HepG2 (cell line): ENCODE results near the gene FAM120C. TPM values are rescaled to one million over a fixed set of nuclear protein-coding genes. Genes with fewer than 3 reads are reported as not detected.

ENCODE experiments used
- ATAC-seq: fragments of 200-7000 bp; cut with Tn5 transposase; 3 replicates; pipeline ENCODE4 v1.9.1; 2020; ENCODE audit warnings: mild to moderate bottlenecking, moderate library complexity
- Bru-seq: library from RNA; stranded (reverse); fragments of 400-500 nt; gene quantifications from one replicate; lab custom pipeline; 2021; lab: Mats Ljungman, UMichigan
- BruChase-seq, 2 experiments: library from RNA; stranded (reverse); fragments of 400-500 nt; gene quantifications; one replicate each; lab custom pipeline; 2021; lab: Mats Ljungman, UMichigan
- BruUV-seq: library from RNA; stranded (reverse); fragments of 400-500 nt; replicated peaks from 2 replicates; lab custom pipeline; 2021; lab: Mats Ljungman, UMichigan
- CTCF ChIA-PET: fragments of 300-600 bp; formaldehyde crosslinking; extraction: SDS; loops from one replicate; lab custom pipeline; 2021; ENCODE audit warnings: low total read pairs, inconsistent platforms, low intra/inter-chr PET ratio; lab: Yijun Ruan, JAX
- POLR2A ChIA-PET: fragments of 350-600 bp; sonication (Branson Sonifier 250); formaldehyde crosslinking; loops from one replicate; lab custom pipeline; 2020; ENCODE audit warnings: antibody characterized with exemption, inconsistent platforms; lab: Yijun Ruan, JAX
- DNase-seq: peaks from one replicate; pipeline ENCODE4 v3.0.0-alpha.2; 2015; ENCODE audit warnings: low spot score
- FAIRE-seq: peaks from 3 replicates; lab custom pipeline; 2011; peaks lifted over from hg19 to GRCh38; lab: Jason Lieb, UNC
- H2AFZ ChIP-seq: one replicate; pipeline ENCODE4 v1.6.1; 2011; ENCODE audit warnings: low read length, inconsistent platforms
- H3K27ac ChIP-seq: fragments of 300-600 bp; 3 replicates; pipeline ENCODE4 v1.8.0; 2011; ENCODE audit warnings: mixed run types, mild to moderate bottlenecking, mixed read lengths, low read length, inconsistent platforms; ENCODE audit not compliant: insufficient read depth; ENCODE audit errors: extremely low read length
- H3K27me3 ChIP-seq, 2 experiments: fragments of 200-600 bp in 1 of 2; 2 replicates in 1 of 2; 3 replicates in 1 of 2; pipeline versions ENCODE4 v1.6.0 to v1.8.0; 2011; ENCODE audit warnings: low read length in 2 of 2, mild to moderate bottlenecking in 2 of 2, moderate library complexity in 2 of 2, inconsistent platforms in 1 of 2; ENCODE audit not compliant: insufficient read depth in 2 of 2, control insufficient read depth in 1 of 2
- H3K36me3 ChIP-seq, 2 experiments: fragments of 200-600 bp in 1 of 2; replicated peaks in 1 of 2; 2 replicates in 1 of 2; 3 replicates in 1 of 2; pipeline versions ENCODE4 v1.5.1 to v1.8.0; 2011; ENCODE audit warnings: low read length in 2 of 2, inconsistent platforms in 1 of 2; ENCODE audit not compliant: insufficient read depth in 2 of 2, control insufficient read depth in 1 of 2
- H3K4me1 ChIP-seq: 2 replicates; pipeline ENCODE4 v1.5.1; 2012; ENCODE audit warnings: low read length, inconsistent platforms; ENCODE audit not compliant: insufficient read depth
- H3K4me2 ChIP-seq: 2 replicates; pipeline ENCODE4 v1.6.0; 2011; ENCODE audit warnings: low read depth, low read length, inconsistent platforms
- H3K4me3 ChIP-seq, 3 experiments: fragments of 200-600 bp in 1 of 3; sonication (generic), shearing (Covaris generic) in 1 of 3; replicated peaks in 1 of 3; 2 replicates each; pipeline ENCODE4 v1.5.1; 2011 to 2016; ENCODE audit warnings: low read length in 3 of 3, inconsistent platforms in 2 of 3, low read depth in 2 of 3, mild to moderate bottlenecking in 2 of 3, control low read depth in 1 of 3, mixed read lengths in 1 of 3; ENCODE audit not compliant: insufficient read depth in 1 of 3
- H3K79me2 ChIP-seq: one replicate; pipeline ENCODE4 v1.6.1; 2011; ENCODE audit warnings: low read length, inconsistent platforms; ENCODE audit not compliant: insufficient read depth
- H3K9ac ChIP-seq: 2 replicates; pipeline ENCODE4 v1.6.0; 2011; ENCODE audit warnings: mild to moderate bottlenecking, low read depth, low read length, inconsistent platforms; ENCODE audit not compliant: insufficient read depth
- H3K9me3 ChIP-seq: 2 replicates; pipeline ENCODE4 v1.5.1; 2012; ENCODE audit warnings: mild to moderate bottlenecking, low read length
- H4K20me1 ChIP-seq: 2 replicates; pipeline ENCODE4 v1.6.0; 2011; ENCODE audit warnings: inconsistent platforms, mild to moderate bottlenecking, low read length, moderate library complexity; ENCODE audit not compliant: insufficient read depth
- EZH2 ChIP-seq: conservative IDR thresholded peaks from 2 replicates; pipeline ENCODE4 v1.6.1; 2012; ENCODE audit warnings: mild to moderate bottlenecking, low read depth, low read length, moderate library complexity
- HMG20A ChIP-seq: IDR thresholded peaks from 2 replicates; pipeline ENCODE4 v1.6.1; 2016; ENCODE audit warnings: borderline replicate concordance
- JUN ChIP-seq: sonication (generic); formaldehyde crosslinking; IDR thresholded peaks from 2 replicates; pipeline ENCODE4 v1.4.0; 2020; ENCODE audit warnings: mild to moderate bottlenecking, missing genetic modification reagents
- KLF11 ChIP-seq: IDR thresholded peaks from 2 replicates; pipeline ENCODE4 v1.6.1; 2016; ENCODE audit warnings: missing compliant biosample characterization
- MAZ ChIP-seq, 2 experiments: sonication (generic) in 1 of 2; formaldehyde crosslinking in 1 of 2; IDR thresholded peaks; 2 replicates each; pipeline versions ENCODE4 v1.5.0 to v1.6.1; 2012 to 2020; ENCODE audit warnings: low read depth in 2 of 2, mild to moderate bottlenecking in 2 of 2, borderline replicate concordance in 1 of 2, improper control_type of control experiment in 1 of 2, low read length in 1 of 2, missing genetic modification reagents in 1 of 2, moderate library complexity in 1 of 2
- MXI1 ChIP-seq: IDR thresholded peaks from 3 replicates; pipeline ENCODE4 v1.6.1; 2012; ENCODE audit warnings: low read depth, low read length, inconsistent platforms, borderline replicate concordance
- RBFOX2 ChIP-seq: fragments of 200-400 bp; formaldehyde crosslinking; IDR thresholded peaks from 2 replicates; pipeline ENCODE4 v1.6.1; 2017; ENCODE audit warnings: low read depth, mild to moderate bottlenecking, low read length
- SALL1 ChIP-seq: sonication (generic); formaldehyde crosslinking; IDR thresholded peaks from 2 replicates; pipeline ENCODE4 v1.8.0; 2022; ENCODE audit warnings: mild to moderate bottlenecking, missing genetic modification reagents
- TEAD2 ChIP-seq: sonication (generic); formaldehyde crosslinking; IDR thresholded peaks from 2 replicates; pipeline ENCODE4 v1.9.0; 2021; ENCODE audit warnings: missing genetic modification reagents
- WGBS: methylation state at CpG from one replicate; pipeline ENCODE4 v1.1.6; 2017; ENCODE audit warnings: low lambda C conversion rate; 5-methylcytosine and 5-hydroxymethylcytosine counted together
- in situ Hi-C: cut with HindIII; loops from 2 replicates; pipeline ENCODE4 v1.10.0; 2017; ENCODE audit warnings: low pct_unique_long_range_greater_than_20kb; ENCODE audit not compliant: extremely low pct_ligation_motif_present
- intact Hi-C: fragments of 100-400 bp; cut with micrococcal nuclease; formaldehyde crosslinking; loops from one replicate; pipeline ENCODE4 v1.10.0; 2022; ENCODE audit not compliant: unreplicated experiment
- long read RNA-seq, 2 experiments: library from RNA in 1 of 2; library from polyadenylated mRNA in 1 of 2; stranded (forward) in 1 of 2; unstranded in 1 of 2; transcript quantifications; one replicate each; pipeline ENCODE4 v2.0.0, GENCODE V29; 2019 to 2022
- polyA minus RNA-seq, 3 experiments: library from RNA; depleted of rRNA, polyadenylated mRNA; stranded (reverse); fragments of >200 nt; gene quantifications; 2 replicates each; pipeline ENCODE4 v1.2.3, GENCODE V29; 2011; ENCODE audit warnings: low replicate concordance in 1 of 3
- polyA plus RNA-seq, 8 experiments: library from polyadenylated mRNA; depleted of rRNA in 3 of 8; stranded (reverse) in 7 of 8; unstranded in 1 of 8; fragments of >200 nt; fragmentation: Illumina TruSeq in 4 of 8; extraction: Trizol in 4 of 8; gene quantifications; 2 replicates each; pipeline versions ENCODE4 v1.2.1 to v1.2.3, GENCODE V29; 2011 to 2016; ENCODE audit warnings: low read depth in 4 of 8, missing spikeins in 1 of 8, mixed read lengths in 1 of 8; ENCODE audit not compliant: insufficient read depth in 1 of 8
- total RNA-seq, 5 experiments: library from RNA; depleted of rRNA; stranded (reverse); fragments of >200 nt; fragmentation: Illumina TruSeq; extraction: Trizol; gene quantifications; 2 replicates each; pipeline ENCODE4 v1.2.3, GENCODE V29; 2016; ENCODE audit warnings: low read depth in 1 of 5
- TF ChIP-seq, protein P1 (sequence below): sonication (generic); formaldehyde crosslinking; IDR thresholded peaks from 2 replicates; pipeline ENCODE4 v1.5.1; 2020; ENCODE audit warnings: missing genetic modification reagents, mild to moderate bottlenecking, borderline replicate concordance

Gene FAM120C, protein sequence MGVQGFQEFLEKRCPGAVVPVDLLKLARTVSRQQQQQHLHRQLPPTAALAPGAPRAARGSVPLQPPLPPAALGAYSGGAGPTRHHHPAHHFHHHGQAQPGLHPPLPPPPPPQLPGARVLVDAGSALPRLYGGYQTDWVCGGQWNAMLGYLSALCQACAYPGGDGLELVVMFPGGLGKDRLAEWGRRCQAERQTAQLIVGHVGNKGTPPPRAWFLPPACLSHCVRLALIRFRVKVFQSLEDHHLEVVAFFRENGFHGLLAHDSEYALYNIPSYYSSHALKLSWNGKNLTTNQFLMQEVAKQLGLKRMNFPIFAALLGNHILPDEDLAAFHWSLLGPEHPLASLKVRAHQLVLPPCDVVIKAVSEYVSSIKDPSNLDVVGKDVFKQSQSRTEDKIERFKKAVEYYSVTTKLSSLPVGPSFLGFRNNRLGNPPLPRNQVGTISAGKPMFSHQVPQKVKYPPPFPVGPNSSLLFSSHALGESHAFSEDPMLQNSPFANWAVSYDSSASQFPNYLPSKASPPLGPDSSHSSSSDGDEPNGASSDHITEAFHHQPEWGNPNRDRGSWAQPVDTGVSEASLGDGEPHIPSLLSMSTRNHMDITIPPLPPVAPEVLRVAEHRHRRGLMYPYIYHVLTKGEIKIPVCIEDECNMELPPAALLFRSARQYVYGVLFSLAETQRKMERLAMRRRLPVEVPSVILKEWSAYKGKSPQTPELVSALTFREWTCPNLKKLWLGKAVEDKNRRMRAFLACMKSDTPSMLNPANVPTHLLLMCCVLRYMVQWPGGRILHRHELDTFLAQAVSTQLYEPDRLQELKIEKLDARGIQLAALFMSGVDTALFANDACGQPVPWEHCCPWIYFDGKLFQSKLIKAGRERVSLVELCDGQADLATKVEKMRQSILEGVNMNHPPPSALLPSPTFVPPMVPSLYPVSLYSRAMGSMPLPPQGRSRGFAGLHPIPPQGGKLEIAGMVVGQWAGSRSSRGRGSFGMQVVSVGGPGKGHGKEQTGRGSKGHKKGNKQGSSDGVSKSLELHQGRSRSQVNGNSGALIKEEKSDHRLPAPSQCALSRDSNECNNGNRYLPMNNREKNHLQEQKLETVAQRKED
- total RNA-seq (2016; rRNA removed; fragmentation: Illumina TruSeq; extraction: Trizol) (7.4 and 7.5 TPM in 2 replicates), polyA plus RNA-seq (2011; rRNA removed) (4.6 and 6.4 TPM in 2 replicates), polyA minus RNA-seq (2011; rRNA and poly(A)+ RNA removed; ENCODE audit: low replicate concordance) (9.1 and 25.5 TPM in 2 replicates), Bru-seq, nascent RNA (percentile 55 among the genes with signal in this experiment), BruChase-seq, experiment 1, labeled RNA remaining after a 6-hour chase (percentile 58 among the genes with signal in this experiment), BruChase-seq, experiment 2, labeled RNA remaining after a 2-hour chase (percentile 65 among the genes with signal in this experiment)
- 0.88 and 1.9 TPM in 2 replicates for total RNA-seq (2016; cell fraction: cytosol; rRNA removed; fragmentation: Illumina TruSeq; extraction: Trizol; ENCODE audit: low read depth)
- 7.2 and 7.3 TPM in 2 replicates for total RNA-seq (2016; cell fraction: insoluble cytoplasmic fraction; rRNA removed; fragmentation: Illumina TruSeq; extraction: Trizol)
- 3.4 and 3.6 TPM in 2 replicates for total RNA-seq (2016; cell fraction: membrane; rRNA removed; fragmentation: Illumina TruSeq; extraction: Trizol)
- 10.8 and 12.4 TPM in 2 replicates for total RNA-seq (2016; cell fraction: nucleus; rRNA removed; fragmentation: Illumina TruSeq; extraction: Trizol)
- polyA plus RNA-seq (2011; cell fraction: cytosol; rRNA removed), result 2.8 and 6.5 TPM in 2 replicates
- polyA plus RNA-seq (2011; cell fraction: nucleus; rRNA removed), result 24.8 and 26.9 TPM in 2 replicates
- polyA plus RNA-seq (2012), result 3.9 and 5.6 TPM in 2 replicates
- 1.2 TPM in 2 replicates for polyA plus RNA-seq (2016; cell fraction: cytosol; fragmentation: Illumina TruSeq; extraction: Trizol; ENCODE audit: low read depth)
- polyA plus RNA-seq (2016; cell fraction: insoluble cytoplasmic fraction; fragmentation: Illumina TruSeq; extraction: Trizol; ENCODE audit: low read depth), result 7.1 and 7.8 TPM in 2 replicates
- polyA plus RNA-seq (2016; cell fraction: membrane; fragmentation: Illumina TruSeq; extraction: Trizol; ENCODE audit: low read depth), result 1.8 and 1.9 TPM in 2 replicates
- polyA plus RNA-seq (2016; cell fraction: nucleus; fragmentation: Illumina TruSeq; extraction: Trizol; ENCODE audit: insufficient read depth, low read depth), result 19.3 and 26.8 TPM in 2 replicates
- polyA minus RNA-seq (2011; cell fraction: cytosol; rRNA and poly(A)+ RNA removed), result 3.6 and 5.7 TPM in 2 replicates
- polyA minus RNA-seq (2011; cell fraction: nucleus; rRNA and poly(A)+ RNA removed), result 20.1 and 22.3 TPM in 2 replicates
- long read RNA-seq, experiment 1, transcript FAM120C-203 (2 exons, 1,140 nt), result major isoform, 8 of 11 reads
- long read RNA-seq, experiment 1, partial matches to known transcripts, result 0 of 11 reads
- long read RNA-seq, experiment 1, other reads (novel, unspliced or antisense), result 3 of 11 reads
- long read RNA-seq, experiment 2, transcript FAM120C-203 (2 exons, 1,140 nt), result major isoform, 17 of 29 reads
- long read RNA-seq, experiment 2, partial matches to known transcripts, result 1 of 29 reads
- long read RNA-seq, experiment 2, other reads (novel, unspliced or antisense), result 11 of 29 reads

DNA sequence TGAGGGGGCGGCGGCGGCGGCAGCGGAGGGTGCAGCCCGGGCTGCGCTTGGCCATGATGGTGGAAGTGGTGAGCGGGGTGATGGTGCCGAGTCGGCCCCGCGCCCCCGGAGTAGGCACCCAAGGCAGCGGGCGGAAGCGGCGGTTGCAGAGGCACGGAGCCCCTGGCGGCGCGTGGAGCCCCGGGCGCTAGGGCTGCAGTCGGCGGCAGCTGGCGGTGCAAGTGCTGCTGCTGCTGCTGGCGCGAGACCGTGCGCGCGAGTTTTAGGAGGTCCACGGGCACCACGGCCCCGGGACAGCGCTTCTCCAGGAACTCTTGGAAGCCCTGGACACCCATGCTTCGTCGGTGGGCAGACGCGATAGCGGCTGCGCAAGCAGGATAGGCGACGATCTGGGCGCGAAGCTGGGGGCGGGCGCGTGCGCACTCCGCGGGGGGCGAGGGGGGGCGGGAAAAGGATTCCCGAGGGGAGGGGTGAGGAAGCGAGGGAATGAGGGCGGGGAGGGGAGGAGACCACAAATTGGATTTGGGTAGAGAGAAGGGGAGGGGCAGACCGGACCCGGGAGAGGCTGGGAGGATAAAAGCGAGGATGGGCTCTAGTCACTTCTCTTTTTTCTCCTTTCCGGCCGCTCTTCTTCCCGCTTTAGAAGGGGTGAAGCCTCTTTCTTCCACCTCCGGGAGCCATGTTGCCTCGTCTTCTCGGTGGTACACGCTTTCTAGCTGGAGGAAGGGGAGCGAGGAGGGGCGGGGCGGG is at the start of gene FAM120C:
Gene FAM120C, minus strand, starts transcription at position 391 of the 750 bp plus-strand sequence. Its CDS starts 56 bp downstream, at position 335.
- Histone ChIP-seq H3K27ac (peak within 1 kb of the TSS; percentile 71), H2AFZ (peak within 1 kb of the TSS; percentile 54), H3K79me2 (peaks cover 45% of the 10 kb centered on the region), H3K4me3 (peak within 1 kb of the TSS; percentile 64 to 77 (median 75)), H3K9me3 (no peaks in the 10 kb centered on the region), H3K4me2 (peak within 1 kb of the TSS; percentile 90), H3K36me3 (no peaks in the 10 kb centered on the region), H3K27me3 (no peaks in the 10 kb centered on the region), H3K9ac (peak within 1 kb of the TSS; percentile 80), H4K20me1 (peaks cover 12% of the 10 kb centered on the region), H3K4me1 (peaks cover 40% of the 10 kb centered on the region)
- CTCF ChIA-PET, result no interaction called here
- POLR2A ChIA-PET, result interaction anchor here (0.6 to 2.2 kb wide), 8 partner anchors 10 to 499 kb away, joined by 3 to 23 read pairs (median 5); partner anchors contain the start of gene PHF8
- no TSS peak for BruUV-seq
- in situ Hi-C loops, result loop anchor here (5.0 kb wide), 1 partner anchor 136 kb away; no protein-coding TSS in a partner anchor
- DNase-seq, result peak; percentile 51
- intact Hi-C loops, result loop anchor here (1.0 to 10.0 kb wide), 2 partner anchors 138 to 257 kb away; partner anchors contain the start of genes PHF8 and TSR2
- ATAC-seq, result peak; percentile 88
- WGBS, result 4% methylated on average over 19 of the region's 70 CpGs
- no peak for FAIRE-seq
- TF ChIP-seq MAZ (IDR thresholded peaks at IDR 0.05; ENCODE audit: borderline replicate concordance, low read depth, low read length), result peak; percentile 41; the same call in 1 of the 2 replicates
- no peak for TF ChIP-seq MAZ (CRISPR knock-in tag; IDR thresholded peaks at IDR 0.05; ENCODE audit: low read depth)
- no peak for TF ChIP-seq HMG20A
- no peak for TF ChIP-seq EZH2
- no peak for TF ChIP-seq TEAD2 (CRISPR knock-in tag)
- TF ChIP-seq, protein P1, sequence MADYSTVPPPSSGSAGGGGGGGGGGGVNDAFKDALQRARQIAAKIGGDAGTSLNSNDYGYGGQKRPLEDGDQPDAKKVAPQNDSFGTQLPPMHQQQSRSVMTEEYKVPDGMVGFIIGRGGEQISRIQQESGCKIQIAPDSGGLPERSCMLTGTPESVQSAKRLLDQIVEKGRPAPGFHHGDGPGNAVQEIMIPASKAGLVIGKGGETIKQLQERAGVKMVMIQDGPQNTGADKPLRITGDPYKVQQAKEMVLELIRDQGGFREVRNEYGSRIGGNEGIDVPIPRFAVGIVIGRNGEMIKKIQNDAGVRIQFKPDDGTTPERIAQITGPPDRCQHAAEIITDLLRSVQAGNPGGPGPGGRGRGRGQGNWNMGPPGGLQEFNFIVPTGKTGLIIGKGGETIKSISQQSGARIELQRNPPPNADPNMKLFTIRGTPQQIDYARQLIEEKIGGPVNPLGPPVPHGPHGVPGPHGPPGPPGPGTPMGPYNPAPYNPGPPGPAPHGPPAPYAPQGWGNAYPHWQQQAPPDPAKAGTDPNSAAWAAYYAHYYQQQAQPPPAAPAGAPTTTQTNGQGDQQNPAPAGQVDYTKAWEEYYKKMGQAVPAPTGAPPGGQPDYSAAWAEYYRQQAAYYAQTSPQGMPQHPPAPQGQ (CRISPR knock-in tag), result no peak
- TF ChIP-seq JUN, result no peak
- TF ChIP-seq KLF11, result no peak
- TF ChIP-seq RBFOX2, result peak; percentile 90
- TF ChIP-seq MXI1, result 0 out of 3 replicates have a peak, but pooled peaks have one; percentile 4
- TF ChIP-seq SALL1 (CRISPR knock-in tag), result no peak; the same call in 1 of the 2 replicates
